ENCODE results near the gene APOL2.
"Not testable (repeated sequence)": the region's sequence is repeated elsewhere in the genome, so short reads cannot be mapped to it uniquely, and the experiment has no call there.

Gene APOL2

DNA sequence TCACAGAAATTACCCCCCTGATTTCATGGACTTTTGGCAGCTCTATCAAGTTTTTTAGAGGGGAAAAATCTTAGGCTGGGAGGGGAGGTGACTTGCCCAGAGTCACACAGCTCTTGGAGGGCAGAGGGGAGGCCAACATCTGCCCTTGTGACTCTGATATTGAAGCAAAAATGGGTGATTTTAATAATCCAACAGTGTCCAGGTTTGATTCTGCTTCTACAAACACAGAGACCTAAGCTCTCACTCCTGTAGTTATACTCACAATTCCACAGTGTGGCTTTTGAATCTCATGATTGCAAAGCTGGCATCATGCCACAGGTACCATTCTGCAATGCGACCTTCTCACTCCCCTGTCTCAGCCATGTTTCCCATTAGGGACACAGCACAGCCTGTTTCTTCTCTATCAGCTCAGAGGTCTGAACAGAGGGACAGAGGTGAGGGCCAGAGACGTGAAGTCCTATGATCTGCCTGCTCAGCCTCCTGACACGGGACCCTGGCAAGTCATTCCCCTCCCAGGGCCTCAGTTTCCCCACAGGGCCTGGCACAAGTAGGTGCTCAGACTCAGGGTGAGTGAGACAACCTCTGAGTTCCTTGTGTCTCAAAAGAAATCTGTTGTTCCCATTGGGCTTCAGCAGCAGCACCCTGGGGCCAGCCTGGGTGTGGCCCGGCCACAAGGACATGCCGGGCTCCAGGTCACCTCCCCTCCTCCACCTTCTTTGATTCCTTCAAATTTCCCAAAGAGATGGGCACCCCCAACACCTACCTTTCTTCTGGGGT is 766 bp downstream of the APOL2 start:
- no peak for DNase-seq

DNA sequence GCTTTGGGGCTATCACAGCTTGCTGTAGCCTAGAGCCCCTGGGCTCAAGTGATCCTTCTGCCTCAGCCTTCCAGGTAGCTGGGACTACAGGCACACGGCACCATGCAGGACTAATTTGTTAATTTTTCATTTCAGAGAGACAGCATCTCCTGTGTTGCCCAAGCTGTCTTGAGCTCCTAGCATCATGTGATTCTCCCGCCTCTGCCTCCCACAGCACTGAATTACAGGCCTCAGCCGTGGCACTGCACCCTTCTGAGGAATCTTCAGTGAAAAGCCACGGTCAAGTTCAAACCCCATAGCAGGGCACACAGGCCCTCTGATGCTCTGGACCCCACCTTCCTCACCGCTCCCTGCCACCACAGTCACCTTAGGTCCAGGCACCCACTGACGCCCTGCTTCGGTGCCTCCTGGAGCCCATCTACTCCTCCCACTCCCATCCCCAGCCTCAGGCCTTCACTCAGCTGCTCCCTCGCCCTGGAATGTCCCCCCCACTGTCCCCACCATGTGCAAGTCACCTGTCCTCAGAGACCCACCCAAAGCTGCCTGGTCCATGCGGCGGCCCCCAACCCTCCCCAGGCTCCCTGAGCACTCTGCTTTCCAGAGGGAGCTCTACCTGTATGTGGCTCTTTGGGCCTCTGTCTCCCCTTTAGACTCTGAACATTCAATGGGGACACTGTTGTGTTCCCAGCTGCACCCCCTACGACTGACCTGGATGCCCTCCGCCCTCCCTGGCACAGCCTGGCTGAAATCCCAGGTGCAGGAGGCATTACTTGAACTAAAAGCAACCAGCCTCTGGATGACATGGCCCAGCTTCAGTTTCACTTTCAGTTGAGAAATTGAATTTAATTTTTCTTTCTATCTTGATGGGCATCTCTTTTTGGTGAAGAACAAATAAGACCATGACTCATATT is 1.6 kb downstream of the APOL2 start:
- DNase-seq = no peak

DNA sequence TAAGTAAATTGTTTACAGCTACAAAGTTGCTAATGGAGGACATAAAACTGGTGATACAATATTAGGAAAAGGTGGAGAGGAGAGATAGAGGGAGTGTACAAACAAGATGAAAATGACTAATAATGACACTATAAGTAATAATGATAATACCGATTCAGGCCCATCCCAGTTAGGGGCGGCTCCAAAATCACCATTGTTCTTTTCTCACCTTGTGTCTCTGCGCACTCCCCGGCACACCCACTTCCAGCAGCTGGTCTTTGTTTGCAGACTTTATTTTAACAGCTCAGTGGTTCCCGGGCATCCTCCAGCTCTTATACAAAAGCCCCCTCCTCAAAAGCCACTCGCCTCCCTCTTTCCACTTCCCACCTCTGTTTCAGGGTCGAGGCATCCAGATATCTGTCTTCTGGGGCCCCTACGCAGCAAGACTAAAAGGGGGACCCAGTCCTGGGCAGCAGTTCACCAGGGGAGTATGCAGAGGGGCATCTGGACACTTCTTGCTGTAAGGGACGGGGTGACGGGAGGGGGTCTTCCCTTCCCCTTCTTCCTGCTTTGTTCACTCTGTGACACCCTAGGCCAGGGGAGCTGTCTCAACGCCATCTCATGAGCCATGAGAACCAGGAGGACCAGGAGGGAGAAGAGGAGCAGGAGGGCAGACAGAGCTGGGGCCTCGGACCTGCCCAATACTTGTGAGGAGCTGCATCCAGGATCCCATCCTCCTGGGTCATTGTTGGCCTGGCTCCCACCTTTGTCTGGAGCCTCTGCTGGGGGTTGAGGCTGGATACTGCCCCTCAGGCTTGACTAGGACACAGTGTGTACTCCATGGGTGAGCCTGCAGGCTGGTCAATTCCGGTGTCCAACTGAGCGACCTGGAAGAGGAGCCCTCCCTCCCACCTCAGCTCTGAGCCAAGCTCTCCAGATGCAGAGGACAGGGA is 2.7 kb downstream of the APOL2 start:
- DNase-seq = no peak

DNA sequence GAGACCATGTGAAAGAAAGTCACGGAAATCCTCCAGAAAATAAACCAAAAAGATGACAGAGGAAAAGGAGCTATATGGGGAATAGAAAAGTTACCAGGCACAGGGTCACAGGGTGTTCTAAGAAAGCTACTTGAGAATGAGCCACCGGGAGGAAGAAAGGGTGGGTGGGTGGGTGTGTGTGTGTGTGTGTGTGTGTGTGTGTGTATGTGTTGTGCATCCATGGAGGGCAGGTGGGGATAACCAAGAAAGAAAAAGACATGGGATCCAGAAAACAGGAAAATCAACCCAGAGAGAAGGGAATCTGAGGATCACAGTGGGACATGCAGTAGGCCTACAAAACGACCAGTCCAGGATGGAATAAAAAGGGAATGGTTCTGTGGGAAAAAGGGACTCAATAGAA is 3.7 kb downstream of the APOL2 start:
- no peak for DNase-seq

DNA sequence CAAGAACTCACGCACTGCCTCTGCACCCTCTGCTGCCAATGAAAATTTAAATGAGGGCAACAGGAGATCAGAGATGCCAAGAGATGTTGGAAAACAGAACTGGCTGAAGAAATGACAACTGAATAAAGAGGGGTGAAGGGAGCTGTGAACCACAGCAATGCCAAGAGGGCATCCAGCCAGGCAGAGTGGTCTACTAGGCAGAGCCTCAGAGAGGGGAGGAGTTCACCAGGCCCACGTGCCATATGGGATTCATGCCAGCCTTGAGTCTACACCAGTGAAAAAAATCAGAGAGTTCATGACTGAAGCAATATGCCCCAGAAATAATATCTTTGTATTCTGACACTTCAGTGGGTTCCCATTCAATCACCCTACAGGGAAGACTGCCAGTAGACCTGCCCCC is 4.4 kb downstream of the APOL2 start:
- no peak for DNase-seq

DNA sequence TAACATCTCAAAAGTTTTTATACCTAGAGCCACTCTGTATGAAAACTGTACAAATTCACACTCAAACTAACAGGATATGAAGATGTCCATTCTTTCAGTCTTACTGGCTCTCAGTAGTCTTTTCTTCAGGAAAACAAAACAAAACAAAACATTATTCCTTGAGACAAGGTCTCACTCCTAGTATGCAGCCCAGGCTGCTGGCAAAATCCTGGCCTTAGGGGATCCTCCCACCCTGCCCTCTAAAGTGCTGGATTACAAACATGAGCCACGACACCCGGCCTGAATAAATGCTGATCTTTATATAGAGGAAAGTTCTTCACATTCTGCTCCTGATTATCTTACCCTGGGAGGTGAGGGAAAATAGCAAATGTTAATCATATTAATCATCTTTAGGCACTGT is 5.1 kb downstream of the APOL2 start:
- no peak for DNase-seq

DNA sequence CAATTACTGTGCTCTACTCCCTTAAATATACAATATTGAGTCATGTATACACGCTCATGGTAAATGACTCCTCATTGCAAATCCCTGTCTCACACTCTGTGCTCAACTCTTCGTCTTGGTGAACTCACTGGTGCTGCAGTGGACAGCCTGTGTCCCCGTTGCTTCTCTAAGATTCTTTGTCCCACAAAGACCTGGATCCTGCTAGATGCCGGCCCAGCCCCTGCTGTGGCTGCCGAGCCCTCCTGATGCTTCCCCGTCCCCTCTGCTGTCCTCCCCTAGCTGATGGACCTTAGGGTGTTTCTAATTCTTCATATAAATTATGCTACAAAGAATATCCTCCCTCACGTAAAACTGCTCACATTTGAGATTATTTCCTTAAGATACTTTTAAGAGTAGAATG is 5.5 kb downstream of the APOL2 start:
- DNase-seq = no peak

DNA sequence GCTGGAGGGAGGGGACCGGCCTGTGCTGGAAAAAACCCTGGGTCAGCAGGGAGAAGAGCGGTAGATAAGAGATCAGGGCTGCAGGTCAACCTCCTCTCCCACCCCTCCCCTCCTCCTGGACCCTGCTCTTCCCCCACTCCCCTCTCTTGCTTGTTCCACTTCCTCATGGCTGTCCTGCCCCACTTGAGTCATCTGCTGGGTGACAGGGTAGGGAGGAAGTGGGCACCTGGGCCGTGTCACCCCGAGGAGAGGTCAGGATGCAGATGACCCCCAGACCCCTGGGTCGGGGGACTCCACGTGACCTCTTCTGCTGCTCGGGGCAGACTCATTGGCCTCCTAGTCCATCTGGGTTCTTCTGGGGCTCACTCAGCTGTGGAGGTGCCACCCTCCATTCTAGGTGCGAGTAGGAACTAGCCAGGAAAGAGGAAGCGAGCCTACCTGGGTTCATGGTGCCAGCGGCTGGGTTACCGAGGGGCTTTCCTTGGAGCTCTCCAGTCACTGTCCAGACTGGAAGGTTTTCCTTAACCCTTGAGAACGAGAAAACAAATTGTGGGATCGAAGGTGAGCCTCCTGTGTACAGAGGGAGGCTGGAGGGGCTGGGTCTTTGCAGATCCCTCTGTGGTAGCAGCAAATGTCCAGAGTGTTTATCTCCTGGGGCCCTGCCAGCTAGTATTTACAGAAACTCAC is 6.5 kb downstream of the APOL2 start:
- DNase-seq = no peak

DNA sequence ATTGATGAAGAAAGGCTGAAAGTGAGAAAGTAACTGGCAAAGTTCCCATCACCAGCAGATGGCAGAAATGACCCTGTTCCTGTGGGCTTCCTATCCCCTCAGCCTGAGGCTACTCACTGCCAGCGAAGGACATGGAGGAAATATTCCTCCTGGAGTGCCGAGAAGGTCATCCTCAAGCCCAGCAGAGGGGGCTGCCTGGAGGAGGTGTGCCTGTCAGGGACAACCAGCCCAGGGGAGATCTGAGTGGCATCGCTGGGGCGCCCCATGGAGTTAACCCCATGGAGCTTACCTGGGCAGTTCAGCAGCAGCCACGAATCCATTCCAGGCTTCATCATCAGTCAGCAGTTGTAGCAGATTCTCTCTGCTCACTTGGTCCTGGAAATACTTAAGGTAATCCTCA is 8.3 kb downstream of the APOL2 start:
- not testable (repeated sequence) for DNase-seq

DNA sequence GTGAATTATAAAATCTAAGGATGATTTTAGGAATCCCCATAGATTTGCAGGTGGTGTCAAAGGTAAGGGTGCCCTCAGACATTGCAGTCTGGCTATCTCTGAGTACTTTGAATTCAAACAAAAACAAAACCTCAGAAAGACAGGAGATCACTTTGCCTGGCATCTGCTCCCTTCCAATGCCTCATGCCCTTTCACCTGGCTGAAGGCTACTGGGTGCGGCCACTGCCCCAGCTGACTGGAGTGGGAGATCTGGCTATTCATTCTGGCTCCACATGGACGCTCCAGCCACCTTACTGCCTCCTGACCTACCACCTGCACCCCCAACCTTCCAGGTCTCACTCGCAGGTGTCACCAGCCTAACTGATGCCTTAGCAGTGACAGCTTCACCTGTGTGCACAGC is 9.7 kb downstream of the APOL2 start:
- DNase-seq = not testable (repeated sequence)

DNA sequence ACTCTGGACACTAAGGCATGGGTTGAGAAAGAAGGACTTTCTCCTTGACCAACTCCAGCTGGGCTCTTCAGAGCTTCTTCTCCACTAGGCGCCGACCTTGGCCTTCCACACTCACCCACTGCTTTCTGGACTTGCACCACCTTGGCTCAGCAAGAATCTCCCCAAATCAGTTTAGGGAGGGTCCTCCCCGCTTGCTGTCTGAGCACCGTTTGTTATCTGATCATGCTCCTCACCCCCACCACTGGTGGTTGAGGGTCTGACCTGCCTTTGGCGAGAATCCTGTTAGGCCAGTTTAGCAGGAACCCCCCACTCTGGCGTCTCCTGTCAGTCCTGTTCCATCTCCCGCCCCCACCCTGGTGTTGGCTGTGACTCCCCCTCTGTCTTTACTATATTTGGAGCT is 10.4 kb downstream of the APOL2 start:
- no peak for DNase-seq

DNA sequence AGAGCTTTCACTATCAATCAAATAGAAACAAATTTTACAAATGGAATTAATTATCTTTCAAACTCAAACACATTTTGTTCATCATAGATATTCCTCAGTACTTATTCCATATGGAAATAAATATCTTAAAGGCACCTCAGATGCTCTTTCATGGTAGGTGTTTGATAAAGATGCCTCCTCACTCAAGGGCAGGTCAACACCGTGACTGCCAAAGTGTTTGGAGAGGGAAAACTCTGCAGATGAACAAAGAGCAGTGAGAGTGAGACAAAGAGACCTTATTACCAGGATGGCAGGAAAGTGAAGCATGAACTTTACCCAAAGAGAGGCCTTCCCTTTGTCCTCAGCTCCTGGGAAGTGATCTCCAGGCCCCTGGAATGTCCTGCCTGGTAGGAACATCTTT is 11.0 kb downstream of the APOL2 start:
- DNase-seq = not testable (repeated sequence)

DNA sequence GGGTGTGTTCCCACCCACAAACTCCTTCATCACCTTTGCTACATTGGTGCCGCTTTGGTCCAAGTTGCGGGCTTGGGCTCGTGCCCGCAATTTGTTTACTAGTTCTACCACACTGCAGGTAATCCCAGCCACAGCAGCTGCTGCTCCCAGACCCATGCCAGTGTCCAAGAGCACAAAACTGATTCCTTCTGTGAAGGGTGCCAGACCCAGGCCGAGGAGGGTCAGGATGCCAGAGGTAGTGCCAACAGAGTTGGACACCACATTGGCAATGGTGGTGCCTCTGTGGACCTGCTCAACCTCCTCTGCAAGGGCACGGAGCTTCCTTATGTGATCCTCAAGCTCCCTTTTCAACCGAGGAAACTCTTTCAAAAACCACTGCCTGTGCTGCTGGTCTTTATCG is 11.5 kb downstream of the APOL2 start:
- DNase-seq = no peak

DNA sequence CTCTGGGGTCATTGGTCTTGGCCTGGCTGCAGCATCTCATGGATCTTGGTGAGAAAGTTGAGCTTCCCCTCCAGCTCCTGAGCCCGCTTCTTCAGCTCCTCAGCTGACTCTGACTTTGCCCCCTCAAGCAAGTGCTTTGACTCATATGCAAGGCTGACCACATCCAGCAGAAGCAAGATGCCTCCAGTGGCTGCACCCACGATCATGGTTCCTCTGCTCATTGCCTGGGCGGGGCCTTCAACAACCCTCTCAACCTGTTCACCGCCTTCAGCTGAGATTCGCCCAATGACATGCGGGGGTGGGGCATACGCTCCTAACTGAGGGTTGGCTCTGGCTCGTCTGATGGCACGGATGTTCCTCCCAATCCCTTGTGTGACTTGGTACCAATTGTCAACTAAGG is 11.9 kb downstream of the APOL2 start:
- DNase-seq = no peak

DNA sequence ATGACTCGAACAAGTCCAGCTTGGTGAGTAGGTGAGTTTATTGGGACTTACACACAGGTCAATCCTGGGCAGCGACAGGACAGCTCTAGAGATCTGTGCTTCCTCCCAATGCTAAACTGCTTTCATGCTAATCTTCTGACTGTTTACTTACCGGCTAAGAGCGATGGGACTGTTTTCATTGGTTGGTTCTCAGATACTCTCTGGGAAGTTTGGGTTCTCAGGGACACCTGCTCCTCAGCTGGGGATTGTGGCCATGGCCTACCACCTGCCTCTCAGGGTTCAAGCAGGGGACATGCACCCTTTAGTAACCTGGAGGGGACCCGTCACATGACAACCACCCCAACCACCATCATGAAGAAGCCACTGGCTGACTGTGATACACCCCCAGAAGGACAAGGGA is 13.1 kb downstream of the APOL2 start:
- DNase-seq = no peak

DNA sequence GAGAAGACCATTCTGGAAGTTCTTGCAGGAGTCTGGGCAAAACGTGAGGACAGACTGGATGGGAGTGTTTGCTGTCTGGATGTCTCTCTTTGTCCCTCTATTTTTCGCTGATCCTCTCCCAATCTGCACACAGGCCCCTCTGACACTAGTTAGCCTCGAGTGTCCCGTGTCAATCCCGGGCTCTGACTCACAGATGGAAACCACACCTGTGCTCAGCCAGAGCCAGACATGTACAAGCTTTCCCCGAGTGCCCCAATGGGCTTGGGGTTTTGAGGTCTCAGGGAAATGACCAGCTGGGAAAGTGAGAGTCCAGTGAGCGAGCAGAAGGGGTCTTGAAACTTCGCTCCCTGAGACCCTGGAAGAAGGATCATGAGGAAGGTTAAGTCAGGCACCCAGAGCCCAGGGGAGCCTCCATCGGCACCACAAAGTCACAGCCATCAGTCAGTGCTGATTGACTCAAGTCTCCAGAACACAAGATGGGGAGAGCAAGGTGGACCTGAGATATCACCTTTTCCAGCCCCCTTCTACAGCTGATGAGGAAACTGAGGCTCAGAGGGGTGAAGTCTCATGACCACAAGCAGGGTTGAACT is 13.9 kb downstream of the APOL2 start:
- no peak for DNase-seq

DNA sequence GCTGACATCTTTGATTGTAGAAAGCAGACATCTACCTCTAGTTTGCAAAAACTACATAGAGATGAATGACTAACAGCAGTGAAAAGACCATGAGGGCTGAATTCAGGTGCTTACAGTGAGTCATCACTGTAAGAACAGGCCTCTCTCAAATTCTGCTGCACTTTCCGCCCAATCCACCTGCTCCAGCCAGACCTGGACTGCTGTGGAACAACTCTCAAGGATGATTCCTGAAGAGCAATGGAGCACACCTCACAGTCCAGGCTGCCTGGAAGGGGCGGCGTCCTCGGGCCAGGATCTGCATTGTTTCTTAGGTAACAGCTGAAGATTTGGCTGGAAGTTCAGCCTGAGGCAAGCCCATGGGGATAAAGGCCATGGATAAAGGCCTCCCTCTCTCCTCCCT is 15.1 kb downstream of the APOL2 start:
- no peak for DNase-seq

DNA sequence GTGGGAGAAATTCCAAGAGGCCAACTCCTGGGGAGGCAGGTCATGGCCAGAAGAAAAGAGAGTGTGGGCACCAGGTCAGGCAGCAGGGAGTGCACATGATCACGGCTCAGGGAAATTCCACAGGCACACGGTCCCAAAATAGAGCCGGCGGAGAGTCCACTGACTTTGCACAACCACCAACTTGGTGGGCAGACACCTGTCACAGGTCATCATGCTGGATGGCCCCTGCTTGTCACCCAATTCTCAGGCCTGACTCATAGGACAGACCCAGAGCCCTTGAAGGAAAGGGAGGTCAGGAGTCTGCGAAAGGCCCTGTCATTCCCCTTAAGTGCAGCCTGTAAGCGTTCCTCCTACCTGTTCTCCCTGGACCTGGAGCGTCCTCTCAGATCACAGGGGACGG is 15.8 kb downstream of the APOL2 start:
- DNase-seq = no peak

DNA sequence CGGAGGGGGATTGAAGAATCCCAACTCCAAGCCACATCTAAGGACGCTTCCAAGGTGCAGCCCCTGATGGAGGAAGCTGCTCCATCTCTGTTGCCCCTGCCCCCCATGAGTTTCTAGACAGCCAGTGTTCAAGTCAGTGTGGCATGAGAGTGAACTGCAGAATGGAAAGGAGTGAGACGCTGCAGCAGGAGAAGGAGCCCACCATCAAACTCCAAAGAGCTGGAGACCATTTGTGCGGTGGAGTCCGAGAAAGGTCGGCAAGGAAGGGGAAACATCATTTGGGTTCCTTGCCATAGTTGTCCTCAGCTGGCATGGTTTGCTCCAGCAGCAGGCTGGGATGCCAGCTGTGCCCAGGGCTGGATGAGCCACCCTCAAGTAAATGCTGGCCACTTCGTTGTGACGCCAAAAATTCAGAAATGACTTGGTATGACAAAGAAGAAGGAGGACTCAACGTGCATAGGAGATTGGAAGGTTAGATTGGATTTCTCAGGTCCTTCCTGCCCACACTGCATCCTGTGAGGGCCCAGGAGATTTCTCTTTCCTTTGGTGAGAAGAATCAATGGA is 16.4 kb downstream of the APOL2 start:
- no peak for DNase-seq

DNA sequence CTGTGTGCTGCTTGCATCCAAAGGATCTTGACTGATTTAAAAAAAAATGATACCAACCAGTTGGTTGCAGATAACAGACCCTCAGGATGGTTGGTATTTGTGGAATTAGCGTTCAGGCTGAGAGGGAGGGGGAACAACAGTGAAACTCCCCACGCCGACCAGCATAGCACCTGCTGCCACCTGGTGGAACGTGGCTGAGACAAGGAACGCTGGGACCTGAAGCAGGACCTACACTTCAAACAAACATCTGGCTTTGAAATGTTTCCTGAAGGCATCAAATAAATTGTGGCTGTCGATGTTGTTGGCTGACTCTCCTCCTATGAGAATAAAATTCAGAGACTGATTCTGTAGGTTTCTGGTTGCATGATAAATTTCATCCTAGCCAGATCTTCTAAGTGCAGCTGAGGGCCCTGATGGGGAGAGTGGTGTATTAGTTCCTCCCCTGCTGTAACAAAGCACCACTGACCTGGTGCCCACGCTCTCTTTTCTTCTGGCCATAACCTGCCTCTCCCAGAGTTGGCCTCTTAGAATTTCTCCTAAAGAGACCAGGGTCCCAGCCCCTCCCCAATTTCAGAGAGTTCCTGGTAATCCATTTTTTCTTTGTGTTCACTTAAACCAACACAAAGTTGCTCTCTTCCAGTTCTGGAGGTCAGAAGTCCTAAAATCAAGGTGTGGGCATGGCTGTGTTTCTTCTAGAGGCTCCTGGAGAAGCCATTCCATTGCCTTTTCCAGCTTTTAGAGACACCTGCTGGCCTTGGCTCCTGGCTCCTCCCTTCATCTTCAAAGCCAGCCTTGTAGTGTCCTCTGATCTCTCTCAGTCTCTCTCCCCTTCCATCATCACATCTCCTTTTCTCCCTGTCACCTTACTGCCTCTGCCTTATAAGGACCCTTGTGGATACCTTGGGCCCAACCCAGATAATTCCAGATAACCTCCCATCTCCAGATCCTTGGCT is 17.3 kb downstream of the APOL2 start:
- DNase-seq = no peak
